GM18858 (cell line): ENCODE data around the gene RFPL1.
"Not testable (repeated sequence)": the region's sequence is repeated elsewhere in the genome, so short reads cannot be mapped to it uniquely, and the experiment has no call there.

ENCODE experiments used
- ATAC-seq: cut with Tn5 transposase; IDR thresholded peaks from one replicate; pipeline ENCODE4 v1.9.1; 2021; ENCODE audit not compliant: unreplicated experiment

RFPL1 gene

GRCh38 chr22:29438283-29438682 is at the start of gene RFPL1:
TSS of gene RFPL1 (plus strand) at chr22:29438583.
- not testable (repeated sequence) for ATAC-seq

GRCh38 chr22:29388759-29389090 is 49.7 kb upstream of the RFPL1 start:
- no peak for ATAC-seq

GRCh38 chr22:29390270-29390669 is 48.1 kb upstream of the RFPL1 start:
- ATAC-seq = no peak

DNA sequence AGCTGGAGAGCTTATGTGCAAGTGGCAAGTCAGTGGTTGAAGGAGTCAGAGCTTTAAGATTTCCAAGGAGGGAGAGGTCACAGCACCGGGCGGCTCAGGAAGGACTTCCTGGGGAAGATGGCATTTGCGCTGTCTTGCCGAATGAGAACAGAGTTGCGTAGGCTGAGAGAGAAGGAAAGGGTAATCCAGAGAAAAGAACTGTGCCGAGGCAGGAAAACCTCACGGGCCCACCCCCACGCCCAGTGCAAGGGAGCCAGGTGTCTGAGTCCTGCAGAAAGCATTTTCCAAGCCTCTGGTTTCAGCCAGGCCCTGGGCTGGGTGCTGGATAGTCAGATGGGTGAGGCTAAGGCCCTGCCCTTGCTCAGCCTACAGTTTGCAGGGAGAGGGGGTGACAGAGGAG is 46.8 kb upstream of the RFPL1 start:
- no peak for ATAC-seq

DNA sequence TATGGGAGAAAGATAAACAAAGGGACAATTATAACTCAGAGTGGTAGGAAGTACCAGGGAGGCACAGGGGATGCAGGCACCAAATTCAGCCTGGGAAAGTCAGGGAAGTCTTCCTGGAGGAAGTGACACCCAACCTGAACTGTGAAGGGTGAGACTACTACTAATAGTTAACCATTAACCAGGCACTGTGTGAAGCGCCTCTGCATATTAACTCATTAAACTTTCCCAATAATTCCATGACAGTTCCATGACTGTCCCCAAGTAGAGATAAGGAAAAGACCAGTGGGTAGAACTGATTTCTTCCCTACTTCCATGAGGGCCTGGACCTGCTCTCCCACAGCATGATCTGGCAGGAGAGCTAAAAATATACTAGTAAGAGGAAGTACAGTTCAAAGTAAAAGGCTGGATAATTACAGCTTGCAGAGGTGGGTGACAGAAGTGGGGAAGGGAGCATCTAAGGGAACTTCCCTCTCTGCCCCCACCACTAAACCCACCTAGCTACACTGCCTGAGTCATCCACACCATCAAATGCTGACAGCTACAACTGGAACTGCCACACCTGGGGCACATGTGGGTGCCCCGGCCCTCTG is 45.3 kb upstream of the RFPL1 start:
- ATAC-seq = no peak

DNA sequence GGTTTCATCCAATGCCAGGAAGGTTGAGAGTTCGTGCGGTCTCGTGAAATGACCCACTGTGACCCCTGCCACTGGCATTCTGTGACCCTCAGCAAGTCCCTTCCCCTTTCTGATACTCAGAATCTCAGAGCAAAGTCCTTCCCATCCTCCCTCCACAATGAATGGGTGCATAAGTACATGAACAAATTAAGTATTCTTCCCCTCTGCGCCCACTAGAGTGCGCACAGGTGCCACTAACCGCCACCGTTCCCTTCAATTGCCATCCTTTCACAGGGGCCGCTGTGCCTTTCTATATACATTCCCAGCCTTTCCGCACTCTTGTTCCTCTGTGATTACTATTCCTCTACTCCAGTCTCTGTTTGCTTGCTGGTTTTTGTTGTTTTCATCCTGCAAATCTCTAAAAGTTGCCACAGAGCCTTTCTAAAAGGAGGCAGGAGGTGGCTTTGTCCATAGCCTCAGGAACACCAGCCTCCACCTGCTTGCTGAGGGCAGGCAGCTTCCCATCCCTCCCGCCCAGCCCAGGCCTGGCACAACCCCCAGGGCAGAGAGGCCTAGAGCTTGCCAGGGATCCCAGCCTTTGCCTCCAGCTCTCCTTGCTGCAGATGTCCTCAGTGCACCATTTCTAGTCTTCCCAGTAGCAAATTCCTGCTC is 43.3 kb upstream of the RFPL1 start:
- no peak for ATAC-seq

- no peak for ATAC-seq
These were observed 42.3 kb upstream of the RFPL1 start for GRCh38 chr22:29396126-29396525.

- ATAC-seq = no peak
These were observed 40.6 kb upstream of the RFPL1 start for GRCh38 chr22:29397791-29398190.

DNA sequence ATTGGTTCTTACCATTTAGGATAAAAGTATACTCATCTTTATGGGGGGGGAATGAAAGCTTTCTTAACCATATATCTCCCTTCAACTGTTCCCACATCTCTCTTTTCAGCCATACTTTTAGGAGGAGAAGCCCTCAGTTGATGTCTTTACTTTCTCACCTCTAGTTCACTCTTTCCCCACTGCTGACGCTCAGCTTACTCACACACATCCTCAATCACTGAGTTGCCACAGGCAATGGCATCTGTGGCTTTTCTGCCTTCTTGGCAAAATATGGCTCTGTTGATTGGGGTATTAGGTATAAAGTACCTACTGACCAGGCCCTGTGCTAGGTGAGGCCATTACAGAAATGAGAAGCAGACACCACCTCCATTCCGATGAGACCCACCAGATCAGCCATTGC is 37.8 kb upstream of the RFPL1 start:
- ATAC-seq = no peak

- not testable (repeated sequence) for ATAC-seq
These were observed 36.8 kb upstream of the RFPL1 start for GRCh38 chr22:29401538-29401937.

DNA sequence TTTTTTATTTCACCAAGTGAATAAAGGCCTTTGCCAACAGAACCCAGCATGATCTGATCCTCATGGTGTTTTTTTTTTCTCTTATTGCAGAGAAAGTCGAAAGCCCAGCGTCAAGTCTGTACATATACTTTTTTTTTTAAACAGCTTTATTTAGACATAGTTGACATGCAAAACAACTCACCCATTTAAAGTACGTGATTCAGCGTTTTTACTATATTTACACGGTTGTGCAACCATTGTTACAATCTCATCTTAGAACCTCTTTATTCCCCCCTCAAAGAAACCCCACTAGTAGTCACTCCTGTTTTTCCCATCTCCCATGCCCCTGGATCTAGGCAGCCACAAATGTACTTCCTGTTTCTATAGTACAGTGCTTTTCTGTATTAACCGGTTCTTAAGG is 29.4 kb upstream of the RFPL1 start:
- no peak for ATAC-seq

- peak; percentile 57 for ATAC-seq
These were observed 26.7 kb upstream of the RFPL1 start for GRCh38 chr22:29411569-29412211.

GRCh38 chr22:29412772-29413171 is 25.6 kb upstream of the RFPL1 start:
- not testable (repeated sequence) for ATAC-seq

GRCh38 chr22:29414951-29415591 is 23.3 kb upstream of the RFPL1 start:
- ATAC-seq = not testable (repeated sequence)

- ATAC-seq = not testable (repeated sequence)
These were observed 19.7 kb upstream of the RFPL1 start for GRCh38 chr22:29418704-29419103.

- no peak for ATAC-seq
These were observed 11.9 kb upstream of the RFPL1 start for GRCh38 chr22:29426476-29426875.

- ATAC-seq = no peak
These were observed 11.1 kb upstream of the RFPL1 start for GRCh38 chr22:29427176-29427760.

- no peak for ATAC-seq
These were observed 6.4 kb upstream of the RFPL1 start for GRCh38 chr22:29431986-29432385.

GRCh38 chr22:29433856-29434255 is 4.5 kb upstream of the RFPL1 start:
- no peak for ATAC-seq

DNA sequence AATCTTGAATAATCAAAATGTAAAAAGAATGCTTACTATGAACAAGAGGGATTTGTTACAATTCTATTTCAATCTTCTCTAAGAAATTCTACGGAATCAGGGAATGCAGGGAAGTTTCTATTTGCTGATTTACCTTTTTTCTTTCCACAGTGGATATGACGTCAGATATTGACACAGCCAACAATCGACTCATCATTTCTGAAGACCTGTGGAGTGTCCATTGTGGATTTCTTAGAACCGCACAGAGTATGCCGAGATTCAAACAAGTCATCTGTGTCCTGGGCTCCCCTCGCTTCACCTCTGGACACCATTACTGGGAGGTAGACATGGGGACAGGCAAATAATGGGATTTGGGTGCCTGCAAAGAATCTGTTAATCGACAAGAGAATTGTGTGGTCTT is 4.1 kb upstream of the RFPL1 start:
- ATAC-seq = no peak

DNA sequence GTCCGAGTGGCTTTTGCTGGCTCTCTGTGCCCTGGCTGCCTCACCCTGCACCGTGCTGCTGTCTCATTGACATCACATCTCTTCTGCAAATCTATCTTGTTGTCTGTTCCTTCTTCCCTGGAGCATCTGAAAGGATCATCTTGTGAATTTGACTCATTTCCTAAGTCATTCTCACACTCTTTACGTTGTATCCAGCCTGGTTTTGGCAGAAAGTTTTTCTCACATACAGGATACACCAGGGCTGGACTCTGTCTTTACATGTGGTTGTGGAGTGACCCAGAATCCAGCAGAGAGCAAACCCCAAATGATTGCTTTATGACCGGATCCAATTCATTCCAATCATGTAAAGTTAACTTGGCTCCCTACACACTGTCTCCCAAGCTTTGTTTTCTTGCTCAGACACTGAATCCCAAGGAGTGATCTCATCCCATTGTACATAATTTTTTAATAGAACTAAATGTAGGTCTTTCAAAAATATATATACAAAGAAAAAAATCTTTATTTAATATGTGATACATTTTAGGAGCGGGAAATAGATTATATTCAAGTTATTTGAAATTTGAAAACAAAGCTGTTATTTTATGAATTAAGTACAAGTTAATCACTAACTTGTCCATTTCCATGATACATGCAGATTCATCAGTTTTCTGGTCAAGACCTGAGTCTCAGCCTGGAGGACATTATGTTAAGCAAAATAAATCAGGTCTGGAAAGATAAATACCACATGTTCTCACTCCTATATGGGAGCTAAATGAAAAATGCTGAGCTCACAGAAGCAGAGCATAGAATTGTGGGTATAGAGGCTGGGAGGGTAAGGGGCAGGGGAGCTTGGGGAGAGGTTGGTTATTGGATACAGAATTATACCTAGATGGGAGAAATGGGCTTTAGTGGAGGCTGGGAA is 2.9 kb upstream of the RFPL1 start:
- no peak for ATAC-seq
